ENCODE measurements around the gene TCEANC.
"Not testable (repeated sequence)": the region's sequence is repeated elsewhere in the genome, so short reads cannot be mapped to it uniquely, and the experiment has no call there.

The TCEANC gene

DNA sequence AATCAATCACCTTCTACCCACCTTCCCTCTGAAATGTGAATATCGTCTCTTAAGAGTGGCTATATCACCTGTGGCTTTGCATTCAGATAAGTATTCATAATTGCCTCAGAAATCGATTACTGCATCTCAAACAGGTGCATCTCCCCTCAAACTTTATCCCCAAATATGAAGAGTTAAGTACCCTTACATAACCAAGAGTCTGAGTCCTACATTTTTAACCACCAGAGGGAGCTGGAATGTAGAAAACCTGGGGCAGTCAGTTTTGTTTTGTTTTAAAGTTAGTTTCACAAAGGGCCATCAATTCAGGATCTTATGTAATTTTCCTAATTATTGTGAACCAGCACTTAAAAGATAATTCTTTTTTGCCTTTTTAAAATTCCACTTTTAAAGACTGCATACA is 5.7 kb downstream of the TCEANC start:
- DNase-seq, result peak; percentile 69

DNA sequence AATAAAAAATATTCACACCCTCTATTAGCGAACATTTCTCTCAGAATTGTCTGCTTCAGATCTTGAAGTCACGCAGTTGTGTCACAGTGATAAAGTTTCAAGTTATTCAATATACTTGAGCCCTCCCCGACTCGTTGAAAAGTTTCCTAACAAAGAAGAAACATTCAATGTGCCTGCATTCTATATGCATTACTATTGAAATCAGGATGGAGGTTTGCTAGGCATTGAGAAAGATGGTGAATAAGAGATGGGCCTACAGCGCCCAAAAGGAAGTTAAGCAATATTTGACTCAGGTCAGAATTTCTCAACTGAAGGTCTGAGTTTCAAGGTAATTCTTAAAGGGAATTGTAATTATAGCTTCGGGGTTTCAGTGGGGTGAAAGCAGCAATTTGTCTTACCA is 6.1 kb downstream of the TCEANC start:
- DNase-seq, result no peak

DNA sequence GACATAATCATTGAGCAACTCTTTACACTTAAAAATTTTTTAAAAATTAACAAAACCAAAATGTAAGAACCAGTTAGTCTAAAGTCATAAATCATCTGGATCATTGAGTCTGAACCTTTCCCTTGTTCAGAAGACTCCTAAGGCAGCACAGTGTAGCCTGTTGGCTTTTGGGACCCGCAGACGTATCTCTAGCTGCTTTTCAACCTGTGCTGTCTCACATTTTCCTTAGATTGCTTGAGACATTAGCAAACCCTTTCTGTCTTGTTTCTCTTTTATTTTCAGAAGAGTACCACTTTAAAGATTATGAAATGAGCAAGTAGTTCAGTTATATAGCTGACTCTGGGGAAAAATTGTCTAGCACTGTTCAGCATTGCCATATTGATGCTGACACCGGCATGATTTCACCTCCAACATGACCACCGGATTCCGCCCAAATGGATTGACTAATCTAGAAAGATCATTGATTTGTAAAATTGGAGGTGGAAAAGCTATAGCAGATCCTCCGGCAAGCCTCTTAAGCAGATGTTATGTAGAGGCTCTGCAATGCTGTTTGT is 8.9 kb downstream of the TCEANC start:
- DNase-seq, result no peak

DNA sequence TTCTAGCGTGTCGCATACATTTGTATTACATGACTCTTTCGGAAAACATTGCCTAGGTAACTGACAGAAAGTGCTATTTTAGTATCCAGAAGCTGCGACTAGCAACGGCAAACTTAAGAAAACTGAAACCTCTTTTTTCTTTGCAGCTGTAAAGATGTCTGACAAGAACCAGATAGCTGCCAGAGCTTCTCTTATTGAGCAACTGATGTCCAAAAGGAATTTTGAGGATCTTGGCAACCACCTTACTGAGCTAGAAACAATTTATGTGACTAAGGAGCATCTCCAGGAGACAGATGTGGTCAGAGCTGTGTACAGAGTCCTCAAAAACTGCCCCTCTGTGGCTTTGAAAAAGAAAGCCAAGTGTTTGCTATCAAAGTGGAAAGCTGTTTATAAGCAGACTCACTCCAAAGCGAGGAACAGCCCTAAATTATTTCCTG is 9.4 kb downstream of the TCEANC start:
- no peak for DNase-seq

DNA sequence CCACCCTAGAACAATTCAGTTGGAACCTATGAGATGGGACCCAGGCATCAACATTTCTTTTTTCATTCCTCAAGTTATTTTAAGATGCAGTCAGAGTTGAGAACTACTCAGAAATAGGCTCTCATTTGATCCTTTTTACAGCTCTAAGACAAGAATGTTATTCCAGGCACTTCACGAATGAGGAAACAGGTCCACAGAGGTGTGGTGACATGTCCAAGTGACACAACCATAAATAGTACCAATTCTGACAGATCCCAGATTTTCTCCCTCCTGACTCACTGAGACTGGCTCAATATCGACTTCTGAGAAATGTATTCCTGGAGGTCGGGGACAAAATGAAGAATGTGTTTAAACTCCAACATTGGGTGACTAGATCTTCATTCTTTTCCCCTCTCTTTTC is 11.1 kb downstream of the TCEANC start:
- no peak for DNase-seq

DNA sequence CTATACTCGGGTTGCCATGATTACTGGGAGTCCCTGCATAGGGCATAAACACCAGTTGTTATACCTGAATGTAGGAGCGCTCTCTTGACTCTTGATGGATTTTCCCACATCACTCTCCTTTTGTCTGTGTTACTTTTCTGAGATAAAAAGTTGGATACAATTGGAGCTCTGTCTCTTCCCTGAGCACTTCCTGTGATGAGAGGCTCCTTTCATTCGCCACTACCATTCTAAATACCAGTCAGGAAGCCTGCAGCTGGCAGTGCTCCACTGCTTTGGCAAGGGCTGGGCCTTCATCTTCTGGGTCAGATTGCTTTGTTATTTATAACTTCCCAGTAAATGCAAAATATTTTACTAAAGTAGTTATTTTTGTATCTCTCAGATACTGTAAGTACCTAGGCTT is 13.9 kb downstream of the TCEANC start:
- DNase-seq, result no peak

DNA sequence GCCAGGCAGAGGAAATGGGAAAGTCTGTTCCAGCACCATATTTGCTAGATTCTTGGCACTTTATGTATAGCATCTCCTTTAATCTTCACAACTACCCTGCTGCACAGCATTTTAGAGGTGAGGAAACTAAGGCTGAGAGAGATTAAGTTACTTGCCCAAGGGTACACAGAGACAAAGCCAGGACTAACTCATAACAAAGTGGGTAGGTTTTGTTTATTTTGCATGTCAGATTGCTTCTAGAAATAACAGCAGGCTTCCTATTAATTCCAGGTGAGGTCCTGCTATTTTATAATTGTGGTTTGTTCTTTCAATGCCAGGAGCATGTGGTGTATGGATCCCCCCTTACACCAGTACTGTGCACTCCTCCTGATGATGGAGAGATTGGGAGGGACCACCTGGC is 15.0 kb downstream of the TCEANC start:
- DNase-seq, result no peak

DNA sequence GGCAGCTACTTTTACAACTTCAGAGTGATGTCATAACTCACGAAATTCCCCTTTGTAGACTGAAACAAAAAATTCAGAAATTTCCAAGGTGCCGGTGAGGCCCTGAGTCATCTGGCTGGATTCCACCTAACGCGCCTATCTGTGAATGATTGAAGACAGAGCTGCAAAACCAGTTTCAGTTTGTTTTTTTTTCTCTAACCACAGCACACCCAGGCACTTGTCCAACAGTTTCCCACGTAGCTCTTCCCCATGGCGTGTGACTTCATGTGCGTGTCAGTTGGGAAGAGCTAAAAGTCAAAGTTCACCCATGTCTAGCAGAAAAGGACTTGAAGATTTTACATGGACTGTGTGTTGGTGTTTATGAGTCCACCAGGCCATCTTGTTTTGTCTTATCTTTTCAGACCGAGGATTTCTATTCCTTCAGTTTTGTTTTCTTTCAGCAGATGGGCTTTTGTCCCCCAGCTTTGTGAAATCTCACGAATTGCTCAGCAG is 16.4 kb downstream of the TCEANC start:
- DNase-seq, result peak; percentile 86

DNA sequence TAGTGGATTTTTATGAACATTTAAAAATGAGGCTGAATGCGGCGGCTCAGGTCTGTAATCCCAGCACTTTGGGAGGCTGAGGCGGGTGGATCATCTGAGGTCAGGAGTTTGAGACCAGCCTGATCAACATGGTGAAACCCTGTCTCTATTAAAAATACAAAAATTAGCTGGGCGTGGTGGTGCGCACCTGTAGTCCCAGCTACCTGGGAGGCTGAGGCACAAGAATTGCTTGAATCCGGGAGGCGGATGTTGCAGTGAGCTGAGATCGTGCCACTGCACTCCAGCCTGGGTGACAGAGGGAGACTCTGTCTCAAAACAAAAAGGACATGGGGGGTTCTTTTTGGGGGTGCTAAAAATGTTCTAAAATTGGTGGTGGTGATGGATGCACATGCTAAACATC is 16.8 kb downstream of the TCEANC start:
- DNase-seq, result not testable (repeated sequence)

DNA sequence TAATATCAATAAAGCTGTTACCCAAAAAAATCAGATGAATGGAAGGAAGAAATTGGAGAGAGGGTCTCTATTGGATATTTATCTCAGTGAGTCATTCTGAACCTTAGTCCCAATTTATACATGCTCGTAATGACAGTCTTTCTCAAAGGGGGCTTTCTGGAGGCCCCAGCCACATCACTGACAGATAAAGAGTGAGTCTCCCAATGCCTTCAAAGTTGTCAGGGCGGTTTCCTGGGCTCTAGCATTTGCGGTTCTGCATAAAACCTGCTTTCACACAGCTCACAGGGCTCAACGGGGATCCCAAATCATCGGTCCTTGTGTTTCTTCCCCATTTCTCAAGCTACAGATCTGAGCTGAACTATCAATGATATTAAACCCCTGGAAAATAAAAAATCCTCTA is 17.3 kb downstream of the TCEANC start:
- DNase-seq, result no peak

DNA sequence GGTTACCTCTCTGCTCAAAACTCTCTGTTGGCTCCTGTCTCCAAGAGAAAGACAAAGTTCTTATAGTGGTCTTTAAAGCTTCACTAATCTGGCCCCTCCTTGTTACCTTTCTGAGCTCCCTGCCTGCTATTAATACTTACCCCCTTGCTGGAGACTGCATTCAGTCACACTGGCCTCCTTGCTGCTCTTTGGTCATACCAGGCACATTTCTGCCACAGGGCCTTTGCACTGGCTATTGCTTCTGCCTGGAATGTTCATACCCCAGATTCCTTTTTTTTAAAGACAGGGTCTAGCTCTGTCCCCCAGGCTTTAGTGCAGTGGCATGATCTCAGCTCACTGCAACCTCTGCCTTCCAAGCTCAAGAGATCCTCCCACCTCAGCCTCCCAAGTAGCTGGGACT is 20.1 kb downstream of the TCEANC start:
- DNase-seq, result no peak

DNA sequence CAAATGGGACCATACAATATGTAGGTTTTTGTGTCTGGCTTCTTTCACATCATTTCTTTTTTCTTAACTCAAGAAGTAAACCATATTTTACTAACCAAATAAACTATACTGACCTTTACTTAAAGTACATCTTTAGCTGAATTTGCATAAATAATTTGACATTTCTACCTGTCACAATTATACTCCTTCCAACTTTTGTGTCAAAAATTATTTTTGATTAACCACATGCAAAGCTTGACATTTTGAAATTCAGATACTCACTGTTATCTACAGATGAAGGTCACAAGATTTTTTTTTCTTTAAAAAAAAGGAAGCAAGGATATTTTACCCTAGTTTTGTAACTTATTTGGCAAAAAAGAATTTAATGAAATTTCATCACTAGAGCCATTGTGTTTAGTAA is 23.9 kb downstream of the TCEANC start:
- DNase-seq, result no peak

DNA sequence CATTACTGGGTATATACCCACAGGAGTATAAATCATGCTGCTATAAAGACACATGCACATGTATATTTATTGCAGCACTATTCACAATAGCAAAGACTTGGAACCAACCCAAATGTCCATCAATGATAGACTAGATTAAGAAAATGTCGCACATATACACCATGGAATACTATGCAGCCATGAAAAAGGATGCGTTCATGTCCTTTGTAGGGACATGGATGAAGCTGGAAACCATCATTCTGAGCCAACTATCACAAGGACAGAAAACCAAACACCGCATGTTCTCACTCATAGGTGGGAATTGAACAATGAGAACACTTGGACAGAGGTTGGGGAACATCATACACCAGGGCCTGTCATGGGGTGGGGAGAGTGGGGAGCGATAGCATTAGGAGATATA is 26.8 kb downstream of the TCEANC start:
- not testable (repeated sequence) for DNase-seq

DNA sequence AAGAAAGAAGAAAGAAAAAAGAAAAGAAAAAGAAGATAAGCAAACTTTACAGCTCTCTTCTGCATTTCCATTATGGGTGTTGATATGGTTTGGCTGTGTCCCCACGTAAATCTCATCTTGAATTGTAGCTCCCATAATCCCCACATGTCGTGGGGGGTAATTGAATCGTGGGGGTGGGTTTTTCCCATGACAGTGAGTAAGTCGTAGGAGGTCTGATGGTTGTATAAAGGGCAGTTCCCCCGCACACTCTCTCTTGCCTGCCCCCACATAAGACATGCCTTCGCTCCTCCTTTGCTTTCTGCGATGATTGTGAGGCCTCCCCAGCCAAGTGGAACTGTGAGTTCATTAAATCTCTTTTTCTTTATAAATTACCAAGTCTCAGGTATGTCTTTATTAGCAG is 28.7 kb downstream of the TCEANC start:
- no peak for DNase-seq

DNA sequence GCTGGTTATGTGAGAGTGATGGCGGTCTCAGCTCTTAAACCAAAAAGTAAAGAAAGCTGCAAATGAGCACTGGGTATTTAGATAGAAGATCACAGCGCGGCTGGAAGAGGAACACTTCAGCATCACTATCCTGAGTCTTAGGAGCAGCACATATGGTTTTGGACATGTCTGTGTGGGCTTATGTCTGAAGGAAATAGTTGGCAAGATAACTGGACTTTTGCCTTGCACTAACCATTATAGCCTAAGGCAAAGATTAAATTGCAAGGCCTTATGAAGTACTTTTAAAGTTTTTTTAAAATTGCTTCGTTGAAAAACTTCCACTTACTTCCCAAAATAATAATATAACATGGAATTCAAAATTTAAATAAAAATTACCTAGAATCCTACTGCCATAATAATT is 31.4 kb downstream of the TCEANC start:
- no peak for DNase-seq

DNA sequence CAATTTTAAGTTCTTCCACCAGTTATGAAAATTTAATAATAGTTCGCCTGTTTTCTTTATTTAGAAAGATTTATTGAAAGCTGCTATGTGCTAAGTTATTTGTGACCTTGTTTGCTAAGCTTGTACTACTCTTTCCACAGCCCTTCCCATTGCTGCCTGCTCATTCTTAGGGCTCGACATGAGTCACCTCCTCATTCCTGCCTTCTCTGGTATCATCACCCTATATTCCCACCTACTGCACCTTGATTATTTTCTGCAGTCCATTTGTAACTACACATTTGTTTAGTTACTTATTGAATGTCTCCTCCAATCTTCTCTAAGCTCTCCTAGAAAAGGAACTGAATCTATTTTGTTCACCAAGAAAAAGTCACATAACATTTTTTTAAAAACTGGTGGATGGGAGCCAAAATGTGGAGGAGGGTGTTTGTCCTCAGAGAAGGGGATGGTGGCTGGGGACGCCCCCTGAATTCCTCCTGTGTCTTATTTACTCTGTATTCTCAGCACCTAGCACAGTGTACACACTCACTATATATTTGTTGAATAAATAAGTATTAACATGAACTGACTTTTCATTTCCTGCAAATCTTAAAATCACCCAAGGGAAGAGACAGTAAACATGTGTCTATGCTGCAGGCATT is 32.3 kb downstream of the TCEANC start:
- no peak for DNase-seq

DNA sequence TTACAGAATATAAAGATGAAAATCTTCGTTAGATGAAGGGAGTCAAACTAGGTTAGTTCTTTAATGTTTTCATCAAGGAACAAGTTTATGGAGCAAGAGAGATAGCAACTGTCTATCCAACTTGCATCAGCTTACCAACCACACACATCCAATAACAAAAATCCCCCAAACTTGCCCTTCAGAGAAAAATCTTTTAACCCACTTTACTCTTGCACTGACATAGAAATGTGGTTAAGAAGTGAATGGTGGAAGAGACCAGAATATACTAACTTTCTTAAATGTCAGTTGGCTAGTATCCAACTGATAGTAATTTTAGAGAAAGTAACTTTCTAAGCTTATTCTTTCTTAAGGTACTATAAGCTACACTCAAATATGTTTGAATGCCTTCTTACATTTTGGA is 34.3 kb downstream of the TCEANC start:
- DNase-seq, result no peak

DNA sequence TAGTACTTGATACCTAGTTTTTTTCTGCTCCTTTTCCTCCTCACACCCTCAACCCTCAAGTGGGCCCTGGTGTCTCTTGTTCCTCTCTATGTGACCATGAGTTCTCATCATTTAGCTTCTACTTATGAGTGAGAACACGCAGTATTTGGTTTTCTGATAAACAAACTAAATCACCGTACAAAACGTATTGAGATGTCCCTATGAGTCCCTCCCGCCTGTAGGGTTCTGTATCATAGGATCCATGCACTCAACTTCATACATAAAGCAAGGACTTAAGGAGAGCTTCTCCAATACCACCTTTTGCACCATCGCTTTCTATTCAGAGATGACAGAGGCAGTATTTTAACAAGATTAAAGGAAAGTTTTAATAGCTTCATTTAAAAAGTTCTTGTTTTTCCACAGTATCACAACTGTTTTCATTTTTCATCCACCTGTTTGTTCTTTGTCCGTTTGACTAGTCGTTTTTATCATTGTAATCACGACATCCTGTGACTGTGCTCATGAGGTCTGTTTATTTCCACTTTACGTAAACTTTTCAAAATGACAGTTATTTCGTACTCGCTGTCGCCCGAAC is 35.5 kb downstream of the TCEANC start:
- peak; percentile 16 for DNase-seq

DNA sequence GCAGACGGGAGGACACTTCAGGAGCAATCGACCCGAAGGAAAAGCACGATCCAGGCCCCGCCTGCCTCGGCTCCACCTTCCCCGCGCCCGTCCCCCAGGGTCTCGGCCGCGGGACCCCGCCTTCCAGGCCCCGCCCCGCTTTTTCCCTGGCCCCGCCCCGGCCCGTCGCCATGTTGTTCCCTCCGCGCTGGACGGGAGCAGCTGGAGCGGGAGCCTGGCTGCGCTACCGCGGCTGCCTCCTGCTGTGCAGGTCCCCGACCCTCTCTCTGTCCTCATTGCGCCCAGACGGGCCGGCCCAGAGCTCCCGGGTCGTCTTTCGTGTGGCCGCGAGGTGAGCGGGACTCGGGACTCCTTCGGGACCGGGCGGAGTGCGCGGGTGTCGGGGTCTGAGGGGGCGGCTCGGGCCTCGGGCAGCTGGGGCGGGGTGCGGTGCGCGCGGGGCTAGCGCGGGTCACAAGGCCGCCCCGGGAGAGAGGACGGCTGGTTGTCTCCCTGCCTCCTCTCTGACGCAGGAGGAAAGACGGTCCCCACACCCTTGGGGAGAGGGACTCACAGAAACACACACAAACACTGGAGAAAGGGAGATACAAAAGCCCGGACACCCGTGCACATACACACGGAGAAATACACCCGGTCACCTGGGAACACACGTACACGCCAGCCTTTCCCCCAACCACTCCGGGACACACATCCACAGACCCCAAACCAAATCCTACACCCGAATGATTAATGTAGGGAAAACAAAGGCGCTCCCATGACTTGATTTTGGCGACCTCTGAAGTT is 36.2 kb downstream of the TCEANC start, which contains the start of gene RAB9A:
TSS of gene RAB9A (plus strand) at position 171 of the 783 bp plus-strand sequence. CDS start 19,619 bp downstream, outside the sequence.
- peak; percentile 74 for DNase-seq

DNA sequence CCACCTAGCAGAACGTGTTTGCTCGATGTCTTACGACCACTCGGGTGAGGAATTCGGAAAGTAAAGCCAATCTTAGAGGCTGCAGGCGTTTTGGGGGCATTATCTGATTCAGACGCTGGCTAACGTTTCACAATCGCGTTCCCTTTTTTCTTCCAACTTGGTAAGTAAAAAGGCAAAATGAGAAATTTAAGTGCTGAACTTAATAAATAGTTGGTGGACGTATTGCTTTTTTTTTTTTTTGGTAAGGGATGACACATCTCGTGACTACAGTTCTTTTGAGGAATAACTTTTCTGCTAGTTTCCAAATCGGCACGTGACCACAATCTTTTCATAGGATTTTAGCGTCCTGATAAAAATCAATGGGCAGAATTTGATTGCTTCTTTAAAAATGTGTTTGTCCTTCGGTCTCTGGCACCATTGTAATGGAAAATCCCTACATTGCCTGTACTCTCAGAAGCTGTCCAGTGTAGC is 36.8 kb downstream of the TCEANC start:
- no peak for DNase-seq

DNA sequence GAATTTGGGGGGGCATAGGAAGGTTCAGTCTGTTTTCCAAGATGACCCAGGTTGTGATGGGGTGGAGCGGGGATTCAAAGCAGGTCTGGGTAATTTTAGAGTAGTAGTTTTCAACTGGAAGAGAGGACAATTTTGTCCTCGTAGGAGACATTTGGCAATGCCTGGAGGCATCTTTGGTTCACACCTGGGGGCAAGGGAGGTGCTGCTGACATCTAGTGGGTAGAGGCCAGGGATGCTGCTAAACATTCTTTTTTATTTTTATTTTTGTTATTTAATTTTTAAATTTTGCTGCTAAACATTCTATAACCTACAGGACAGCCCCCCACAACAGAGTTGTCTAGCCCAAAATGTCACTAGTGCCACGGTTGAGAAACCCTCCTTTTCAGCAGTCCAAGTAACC is 37.9 kb downstream of the TCEANC start:
- no peak for DNase-seq

DNA sequence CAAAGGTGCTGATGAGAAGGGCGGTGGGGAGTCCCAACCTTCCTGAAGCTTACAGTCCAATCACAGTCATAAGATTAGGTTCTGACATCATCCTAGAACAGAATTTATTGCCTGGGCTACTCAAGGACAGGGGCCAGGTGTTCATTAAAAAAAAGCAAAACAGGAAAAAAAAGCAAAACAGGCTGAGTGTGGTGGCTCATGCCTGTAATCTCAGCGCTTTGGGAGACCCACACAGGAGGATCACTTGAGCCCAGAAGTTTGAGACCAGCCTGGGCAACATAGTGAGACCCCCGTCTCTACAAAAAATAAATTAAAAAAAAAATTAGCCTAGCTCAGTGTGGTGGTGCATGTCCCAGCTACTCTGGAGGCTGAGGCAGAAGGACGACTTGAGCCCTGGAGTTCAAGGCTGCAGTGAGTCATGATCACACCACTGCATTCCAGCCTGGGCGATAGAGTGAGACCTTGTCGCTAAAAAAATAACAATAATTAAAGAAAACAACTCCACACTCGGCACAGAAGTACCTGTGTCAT is 39.0 kb downstream of the TCEANC start:
- DNase-seq, result no peak

DNA sequence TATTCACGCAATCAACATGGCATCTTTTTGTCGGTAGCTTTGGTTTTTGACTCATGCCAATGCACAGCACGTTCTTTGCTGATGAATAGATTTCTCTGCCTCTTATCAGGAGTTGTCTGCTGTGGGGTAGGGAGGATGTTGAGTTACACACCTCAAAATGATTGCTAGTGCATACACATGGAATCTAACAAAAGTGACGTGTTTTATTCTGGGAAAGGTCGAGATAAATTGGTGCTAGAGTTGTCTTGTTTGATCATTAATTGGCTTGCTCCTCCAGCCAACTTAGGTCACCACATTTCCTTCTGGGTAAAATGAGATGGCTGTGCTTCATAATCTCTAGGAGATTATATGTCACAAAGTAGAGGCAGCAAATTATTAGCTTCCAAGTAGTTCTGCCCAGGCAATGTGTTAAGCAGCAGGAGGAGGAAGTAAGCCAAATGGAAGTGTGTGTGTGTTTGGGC is 39.9 kb downstream of the TCEANC start:
- DNase-seq, result peak; percentile 39

All from hematopoietic multipotent progenitor cell treated with erythropoietin and hydrocortisone succinate and interleukin-3 and kit ligand, for 8 days (in vitro differentiated cells).